Measurements from ENCODE around the gene HOXC10. TPM values are rescaled to one million over a fixed set of nuclear protein-coding genes. Genes with fewer than 3 reads are reported as not detected.

Gene HOXC10
- 6.5 and 38.1 TPM in 2 replicates for total RNA-seq (2014; rRNA removed; shearing (Covaris generic); ENCODE audit: low replicate concordance)

- in situ Hi-C loops (cut with HindIII; ENCODE audit: low pct_unique_long_range_greater_than_20kb, low sequenced_read_pairs) = no loop called here
- DNase-seq (ENCODE audit: low read depth) = peak; percentile 92
These were observed at the start of gene HOXC10 for GRCh38 chr12:53984901-53985691. Gene HOXC10 (plus strand): TSS chr12:53985146. CDS start chr12:53985260, 114 bp downstream.

GRCh38 chr12:53935383-53936341 is 49.3 kb upstream of the HOXC10 start:
- in situ Hi-C loops (cut with HindIII; ENCODE audit: low pct_unique_long_range_greater_than_20kb, low sequenced_read_pairs) = no loop called here
- no peak for DNase-seq (ENCODE audit: low read depth)

- no peak for DNase-seq (ENCODE audit: low read depth)
- in situ Hi-C loops (cut with HindIII; ENCODE audit: low pct_unique_long_range_greater_than_20kb, low sequenced_read_pairs) = no loop called here
These were observed 47.8 kb upstream of the HOXC10 start for GRCh38 chr12:53937099-53937498.

GRCh38 chr12:53937596-53938325 is 47.2 kb upstream of the HOXC10 start:
- in situ Hi-C loops (cut with HindIII; ENCODE audit: low pct_unique_long_range_greater_than_20kb, low sequenced_read_pairs) = no loop called here
- DNase-seq (ENCODE audit: low read depth) = no peak

GRCh38 chr12:53938326-53939140 is 46.4 kb upstream of the HOXC10 start, which contains the start of gene HOXC13:
Gene HOXC13 (plus strand): TSS chr12:53938831. CDS start chr12:53938907, 76 bp downstream.
- in situ Hi-C loops (cut with HindIII; ENCODE audit: low pct_unique_long_range_greater_than_20kb, low sequenced_read_pairs) = no loop called here
- DNase-seq (ENCODE audit: low read depth) = peak; percentile 100

GRCh38 chr12:53939141-53940108 is 45.5 kb upstream of the HOXC10 start:
- in situ Hi-C loops (cut with HindIII; ENCODE audit: low pct_unique_long_range_greater_than_20kb, low sequenced_read_pairs) = no loop called here

GRCh38 chr12:53940443-53941014 is 44.4 kb upstream of the HOXC10 start:
- DNase-seq (ENCODE audit: low read depth) = no peak
- in situ Hi-C loops (cut with HindIII; ENCODE audit: low pct_unique_long_range_greater_than_20kb, low sequenced_read_pairs) = no loop called here

More at GRCh38 chr12:53939141-53940108, 45.5 kb upstream of the HOXC10 start:
- no peak for DNase-seq (ENCODE audit: low read depth)

- in situ Hi-C loops (cut with HindIII; ENCODE audit: low pct_unique_long_range_greater_than_20kb, low sequenced_read_pairs) = no loop called here
- DNase-seq (ENCODE audit: low read depth) = no peak
These were observed 43.8 kb upstream of the HOXC10 start for GRCh38 chr12:53941187-53941586.

GRCh38 chr12:53941750-53942149 is 43.2 kb upstream of the HOXC10 start:
- no peak for DNase-seq (ENCODE audit: low read depth)
- in situ Hi-C loops (cut with HindIII; ENCODE audit: low pct_unique_long_range_greater_than_20kb, low sequenced_read_pairs) = no loop called here

GRCh38 chr12:53942467-53942997 is 42.4 kb upstream of the HOXC10 start:
- in situ Hi-C loops (cut with HindIII; ENCODE audit: low pct_unique_long_range_greater_than_20kb, low sequenced_read_pairs) = no loop called here

GRCh38 chr12:53944209-53944608 is 40.7 kb upstream of the HOXC10 start:
- in situ Hi-C loops (cut with HindIII; ENCODE audit: low pct_unique_long_range_greater_than_20kb, low sequenced_read_pairs) = no loop called here
- no peak for DNase-seq (ENCODE audit: low read depth)

More at GRCh38 chr12:53942467-53942997, 42.4 kb upstream of the HOXC10 start:
- DNase-seq (ENCODE audit: low read depth) = no peak

- in situ Hi-C loops (cut with HindIII; ENCODE audit: low pct_unique_long_range_greater_than_20kb, low sequenced_read_pairs) = no loop called here
- DNase-seq (ENCODE audit: low read depth) = no peak
These were observed 39.8 kb upstream of the HOXC10 start for GRCh38 chr12:53944907-53945847.

GRCh38 chr12:53947743-53948142 is 37.2 kb upstream of the HOXC10 start:
- DNase-seq (ENCODE audit: low read depth) = no peak
- in situ Hi-C loops (cut with HindIII; ENCODE audit: low pct_unique_long_range_greater_than_20kb, low sequenced_read_pairs) = no loop called here

GRCh38 chr12:53948650-53949593 is 36.0 kb upstream of the HOXC10 start:
- in situ Hi-C loops (cut with HindIII; ENCODE audit: low pct_unique_long_range_greater_than_20kb, low sequenced_read_pairs) = no loop called here
- DNase-seq (ENCODE audit: low read depth) = no peak
